Right hindlimb (tissue), 1 donor: ENCODE measurements around the gene TRAF3IP1.
"Not testable (repeated sequence)": the region's sequence is repeated elsewhere in the genome, so short reads cannot be mapped to it uniquely, and the experiment has no call there.

ENCODE experiments used
- DNase-seq: peaks from one replicate; pipeline ENCODE4 v3.0.0-alpha.2; 2018

Gene TRAF3IP1

DNA sequence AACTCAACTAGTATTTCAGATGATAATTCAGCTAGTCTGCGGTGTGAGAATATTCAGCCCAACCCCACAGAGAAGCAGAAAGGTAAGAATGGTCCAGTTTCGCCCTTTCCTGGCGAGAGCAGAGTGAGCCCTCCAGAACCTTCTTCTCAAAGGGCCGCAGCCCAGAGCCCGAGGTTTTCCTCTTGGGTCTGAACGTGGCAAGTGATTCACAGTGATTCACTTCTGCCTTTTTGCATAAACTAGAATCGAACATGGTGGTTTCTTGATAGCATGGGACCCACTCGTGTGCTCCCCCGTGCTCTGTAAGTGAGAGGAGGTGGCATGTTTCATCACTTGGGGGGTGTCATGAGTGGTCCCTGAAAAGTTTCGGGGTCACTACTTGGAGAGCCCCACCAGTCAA lies 24.2 kb downstream of the TRAF3IP1 start:
- DNase-seq, result no peak

DNA sequence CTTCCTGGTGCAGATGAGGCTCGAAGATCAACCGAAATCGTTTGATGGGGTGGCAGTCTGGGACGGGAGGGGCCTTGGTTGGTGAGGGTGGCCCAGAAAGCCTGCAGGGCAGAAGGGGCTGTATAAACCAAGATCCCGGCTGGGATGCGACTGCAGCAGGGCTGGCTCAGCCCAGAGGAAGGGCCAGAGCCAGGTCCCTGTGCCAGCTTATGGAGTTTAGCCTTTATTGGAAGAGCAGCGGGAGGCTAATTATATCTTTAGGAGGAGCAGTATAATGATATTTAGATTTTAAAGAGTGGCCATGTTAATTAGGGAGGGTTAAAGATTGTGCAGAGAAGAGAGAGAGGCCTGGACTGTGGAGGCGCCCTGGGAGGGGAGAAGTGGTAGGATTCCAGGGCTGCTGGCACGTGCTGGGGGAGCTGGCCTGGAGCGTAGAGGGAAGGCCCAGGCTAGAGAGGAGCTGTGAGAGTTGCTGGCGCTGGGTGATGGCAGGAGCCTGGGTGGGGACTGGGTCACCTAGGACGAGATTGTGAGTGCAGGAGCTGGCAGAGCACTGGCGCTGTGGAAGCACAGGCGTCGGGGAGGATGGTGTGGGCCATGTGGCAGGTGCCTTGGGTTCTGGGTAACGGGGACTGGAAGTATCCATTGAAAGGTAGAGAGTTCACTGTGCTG lies 25.1 kb downstream of the TRAF3IP1 start:
- no peak for DNase-seq

DNA sequence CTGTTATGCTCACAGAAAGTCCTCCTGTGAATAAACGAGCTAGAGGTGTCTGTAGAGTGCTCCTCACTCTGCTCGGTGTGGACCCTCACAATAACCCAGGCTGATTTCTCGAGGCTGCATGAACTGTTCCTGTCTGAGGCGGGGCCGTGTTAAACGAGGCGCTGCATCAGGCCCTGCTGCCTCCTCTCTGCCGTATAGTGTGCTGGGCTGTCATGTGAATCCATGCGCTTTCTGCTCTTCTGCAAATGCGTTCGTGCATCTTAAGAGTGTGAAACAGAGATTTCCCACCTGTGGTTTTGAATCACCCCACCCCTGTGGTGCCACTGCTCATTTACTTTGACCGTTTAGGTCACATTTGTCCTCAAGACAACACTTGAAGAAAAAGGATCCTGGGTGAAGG lies 26.2 kb downstream of the TRAF3IP1 start:
- DNase-seq, result no peak

DNA sequence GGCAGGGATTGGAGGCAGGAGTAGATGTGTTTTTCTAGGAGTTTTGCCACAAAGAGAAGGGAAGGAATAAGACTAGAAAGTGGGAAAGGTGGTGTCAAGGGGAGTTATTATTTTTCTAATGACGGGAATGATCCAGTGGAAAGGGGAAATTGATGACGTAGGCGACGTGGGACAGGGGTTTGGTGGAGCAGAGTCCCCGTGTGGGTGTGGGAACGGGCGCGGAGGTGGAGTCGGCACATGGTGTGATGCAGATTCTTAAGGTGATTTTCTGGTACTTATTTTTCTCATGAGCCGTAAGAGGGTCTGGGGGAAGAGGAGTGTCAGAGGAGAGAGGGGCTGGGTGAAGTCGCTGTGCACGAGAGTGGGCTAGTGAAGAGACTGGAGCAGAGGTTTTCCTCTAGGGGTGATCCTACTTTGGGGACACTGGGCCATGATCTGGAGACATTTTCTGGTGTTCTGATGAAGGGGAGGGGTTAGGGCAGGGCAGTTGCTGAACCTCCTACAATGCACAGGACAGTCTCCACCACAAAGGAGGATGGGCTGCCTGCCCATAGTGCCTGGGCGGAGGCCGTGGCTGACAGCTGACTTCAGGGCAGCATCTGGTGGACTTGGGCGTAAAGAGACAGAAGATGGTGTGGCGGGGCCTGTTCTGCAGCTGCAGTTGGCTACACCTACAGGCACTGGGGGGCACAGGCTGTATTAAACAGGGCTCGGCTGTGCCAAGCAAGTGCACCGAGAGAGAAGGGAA lies 30.0 kb downstream of the TRAF3IP1 start:
- no peak for DNase-seq

GRCh38 chr2:238351315-238351714 lies 31.0 kb downstream of the TRAF3IP1 start:
- no peak for DNase-seq

DNA sequence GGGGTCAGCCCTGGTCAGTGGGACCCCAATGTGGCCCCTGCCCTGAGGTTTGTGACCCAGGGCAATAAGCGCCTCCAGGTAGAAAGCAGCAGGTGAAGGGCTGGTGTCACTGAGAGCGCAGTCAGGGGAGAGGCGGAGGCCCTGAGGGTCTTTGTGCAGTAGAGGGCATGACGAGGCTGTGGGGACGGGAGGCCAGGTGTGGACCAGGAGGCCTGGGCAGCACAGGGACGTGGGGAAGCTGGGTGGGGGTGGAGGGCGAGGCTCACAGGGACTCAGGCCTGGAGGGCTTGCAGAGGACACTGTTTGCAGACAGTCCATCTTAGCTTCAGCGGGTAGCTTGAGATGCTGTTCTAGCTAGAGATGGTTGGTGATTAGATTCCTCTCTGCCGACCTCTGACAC lies 32.0 kb downstream of the TRAF3IP1 start:
- no peak for DNase-seq

DNA sequence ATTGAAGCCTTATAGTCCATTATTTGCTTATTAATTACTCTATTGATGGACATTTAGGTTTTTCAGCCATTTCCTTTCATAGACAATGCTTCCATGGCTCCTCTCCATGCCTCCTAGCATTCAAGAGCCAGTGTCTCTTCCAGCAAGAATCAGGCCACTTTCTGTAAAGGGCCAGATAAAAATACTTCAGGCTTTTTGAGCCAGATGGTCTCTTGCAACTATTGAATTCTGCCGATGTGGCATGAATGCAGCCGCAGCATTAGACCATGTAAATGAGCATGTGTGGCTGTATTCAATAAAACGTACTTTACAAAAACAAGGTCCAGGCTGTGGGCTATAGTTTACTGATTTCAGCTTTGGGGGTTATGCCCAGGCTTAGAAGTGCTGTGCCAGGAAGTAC lies 38.5 kb downstream of the TRAF3IP1 start:
- DNase-seq, result no peak

DNA sequence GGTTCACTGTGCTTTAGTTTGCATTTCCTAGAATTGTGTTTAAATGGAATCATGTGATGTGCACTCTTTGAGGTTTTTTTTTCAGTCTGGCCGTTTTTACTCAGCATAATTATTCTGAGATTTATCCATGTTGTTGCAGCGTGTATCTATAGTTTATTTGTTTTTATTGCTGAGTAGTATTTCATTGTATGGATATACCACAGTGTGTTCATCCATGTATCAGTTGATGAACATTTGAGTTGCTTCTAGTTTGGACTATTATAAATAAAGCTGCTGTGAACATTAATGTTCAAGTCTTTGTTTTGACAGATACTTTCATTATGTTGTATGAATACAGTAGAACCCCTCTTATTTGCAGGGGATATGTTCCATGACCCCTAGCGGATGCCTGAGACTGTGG lies 39.1 kb downstream of the TRAF3IP1 start:
- no peak for DNase-seq

GRCh38 chr2:238361877-238362276 lies 41.6 kb downstream of the TRAF3IP1 start:
- no peak for DNase-seq

- no peak for DNase-seq
Observed at GRCh38 chr2:238362626-238363025, 42.3 kb downstream of the TRAF3IP1 start.

DNA sequence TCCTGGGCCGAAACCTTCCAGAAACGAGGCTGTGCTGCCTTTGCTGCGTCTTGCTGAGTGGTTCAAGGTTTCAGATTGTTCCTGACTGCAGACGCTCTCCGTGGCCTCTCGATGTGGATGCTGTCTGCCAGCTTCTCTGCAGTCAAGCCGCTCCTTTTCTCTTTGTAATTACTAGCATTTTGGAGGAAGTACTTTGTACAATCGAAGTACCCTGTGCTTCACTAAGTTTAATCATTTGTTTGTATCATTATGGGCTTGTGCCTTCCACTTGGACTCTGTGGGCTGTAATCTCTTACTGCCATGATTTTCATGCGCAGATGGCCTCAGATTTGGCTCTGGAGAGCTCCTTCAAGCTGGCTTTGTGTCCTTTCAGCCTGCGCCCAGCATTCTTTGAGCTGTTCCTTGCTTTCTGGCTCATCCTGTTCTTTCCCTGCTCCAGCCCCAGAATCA lies 49.3 kb downstream of the TRAF3IP1 start:
- peak; percentile 35 for DNase-seq

DNA sequence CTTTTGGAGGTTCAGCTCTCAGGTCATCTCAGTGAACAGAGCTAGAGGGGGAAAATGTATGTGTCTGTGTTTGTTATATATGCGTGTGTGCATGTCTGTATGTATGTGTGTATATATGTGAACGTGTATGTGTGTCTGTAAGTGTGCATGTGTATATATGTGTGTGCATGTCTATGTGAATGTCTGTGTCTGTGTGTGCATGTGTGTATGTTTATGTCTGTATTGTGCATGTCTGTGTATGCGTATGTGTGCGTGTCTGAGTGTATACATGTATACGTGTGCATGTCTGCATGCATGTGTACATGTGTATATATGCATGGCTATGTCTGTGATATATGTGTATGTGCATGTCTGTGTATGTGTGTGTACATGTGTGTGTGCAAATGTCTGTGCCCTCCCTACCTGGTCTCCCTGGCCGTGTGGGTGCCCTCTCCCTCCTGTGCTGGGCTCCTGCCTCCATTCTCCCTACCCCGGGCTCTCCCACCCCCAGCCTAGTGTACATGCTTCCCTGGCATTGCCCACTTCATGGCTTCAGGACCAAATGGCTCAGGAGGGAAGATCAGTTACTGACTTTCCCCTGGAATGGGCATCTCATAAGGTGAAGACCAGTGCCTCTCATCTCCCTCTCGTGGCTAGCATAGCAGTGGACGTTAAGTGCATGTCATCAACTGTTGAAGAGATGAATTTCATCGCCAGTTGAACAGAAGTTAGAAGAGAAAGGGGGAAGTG lies 49.9 kb downstream of the TRAF3IP1 start:
- DNase-seq, result no peak

- DNase-seq, result peak; percentile 81
Observed at GRCh38 chr2:238370823-238371372, 50.6 kb downstream of the TRAF3IP1 start.

DNA sequence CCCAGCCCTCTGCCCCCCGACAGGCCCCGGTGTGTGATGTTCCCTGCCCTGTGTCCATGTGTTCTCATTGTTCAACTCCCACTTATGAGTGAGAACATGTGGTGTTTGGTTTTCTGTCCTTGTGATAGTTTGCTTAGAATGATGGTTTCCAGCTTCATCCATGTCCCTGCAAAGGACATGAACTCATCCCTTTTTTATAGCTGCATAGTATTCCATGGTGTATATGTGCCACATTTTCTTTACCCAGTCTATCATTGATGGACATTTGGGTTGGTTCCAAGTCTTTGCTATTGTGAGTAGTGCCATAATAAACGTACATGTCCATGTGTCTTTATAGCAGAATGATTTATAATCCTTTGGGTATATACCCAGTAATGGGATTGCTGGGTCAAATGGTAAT lies 52.0 kb downstream of the TRAF3IP1 start:
- not testable (repeated sequence) for DNase-seq

DNA sequence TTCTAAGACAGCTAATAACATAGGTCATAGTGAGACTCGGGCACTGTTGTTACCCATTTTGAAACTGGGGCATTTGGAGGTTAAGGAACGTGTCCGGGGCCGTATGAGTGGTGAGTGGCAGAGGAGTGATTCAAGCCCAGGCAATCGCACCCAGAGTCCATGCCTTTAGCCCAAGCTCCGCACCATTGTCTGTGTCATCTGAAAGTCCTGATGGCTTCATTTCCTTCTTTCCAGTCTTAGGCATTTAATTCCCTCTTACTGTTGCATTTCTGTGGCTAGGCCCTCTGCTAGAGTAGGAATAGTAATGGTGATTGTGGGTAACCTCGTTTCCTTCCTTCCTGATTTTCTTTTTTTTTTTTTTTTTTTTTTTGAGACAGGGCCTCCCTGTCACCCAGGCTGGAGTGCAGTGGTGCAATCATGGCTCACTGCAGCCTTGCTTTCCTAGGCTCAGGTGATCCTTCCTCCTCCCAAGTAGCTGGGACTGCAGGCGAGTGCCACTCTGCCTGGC lies 56.6 kb downstream of the TRAF3IP1 start:
- no peak for DNase-seq

- no peak for DNase-seq
Observed at GRCh38 chr2:238378230-238379095, 58.1 kb downstream of the TRAF3IP1 start.

GRCh38 chr2:238379096-238379810 lies 58.9 kb downstream of the TRAF3IP1 start:
- no peak for DNase-seq

DNA sequence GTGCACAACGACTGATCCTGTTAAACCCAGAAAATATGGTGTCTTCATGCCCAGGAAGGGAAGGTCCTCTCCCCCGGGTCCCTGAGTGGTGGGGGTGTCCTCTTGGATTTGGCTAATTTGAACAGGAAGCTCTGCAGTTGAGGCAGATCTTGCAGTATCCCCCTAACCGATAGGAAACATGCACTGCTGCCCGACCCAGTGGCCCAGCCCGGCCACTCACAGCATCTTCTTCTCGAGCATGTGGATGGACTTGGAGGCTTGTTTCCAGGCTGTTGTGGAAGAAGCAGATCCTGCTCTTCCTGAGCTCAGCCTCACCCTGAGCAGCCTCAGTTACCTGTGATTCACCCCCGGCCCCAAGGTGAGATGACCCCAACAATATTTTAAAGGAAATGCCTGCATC lies 60.0 kb downstream of the TRAF3IP1 start:
- DNase-seq, result no peak

DNA sequence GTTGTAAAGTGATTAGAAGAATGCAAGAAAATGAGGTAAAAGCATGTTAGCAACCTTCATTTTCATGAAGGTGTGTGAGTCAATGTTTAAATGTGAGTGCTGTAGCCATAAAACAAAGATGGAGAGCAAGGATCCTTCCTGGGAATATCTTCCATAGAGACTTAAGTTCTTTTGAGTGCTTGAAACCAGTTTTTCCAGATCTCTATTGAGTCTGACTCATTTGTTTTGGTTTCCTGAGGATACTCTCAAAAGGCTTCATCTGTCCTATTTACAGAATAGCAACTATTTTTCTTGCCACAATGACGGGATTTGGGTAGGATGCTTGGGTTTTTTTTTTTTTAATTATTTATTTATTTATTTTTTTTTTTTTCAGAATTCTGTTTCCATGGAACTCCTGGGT lies 60.5 kb downstream of the TRAF3IP1 start:
- DNase-seq, result no peak

GRCh38 chr2:238381341-238382115 lies 61.2 kb downstream of the TRAF3IP1 start:
- DNase-seq, result no peak

DNA sequence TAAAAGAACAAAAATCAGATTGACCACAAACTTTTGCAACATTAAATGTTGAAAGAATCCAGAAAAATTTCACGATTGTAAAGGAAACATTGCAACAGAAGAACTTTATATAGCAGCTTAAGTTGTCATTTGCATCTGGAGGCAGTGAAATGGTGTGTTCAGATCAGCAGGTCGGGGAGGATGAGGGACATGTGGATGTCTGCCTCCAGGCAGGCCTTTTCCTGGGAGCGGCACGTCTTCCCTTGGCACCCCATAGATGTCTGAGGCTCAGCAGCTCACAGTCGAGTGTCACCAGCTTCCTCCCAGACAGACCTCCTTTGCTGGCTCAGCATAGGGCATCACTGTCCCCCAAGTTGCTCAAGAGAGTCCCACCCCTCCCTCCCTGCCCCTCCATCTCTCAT lies 62.1 kb downstream of the TRAF3IP1 start:
- DNase-seq, result no peak
